Esophagus squamous epithelium (tissue), 5 donors: Measurements from ENCODE around the gene RASIP1. TPM values are rescaled to one million over a fixed set of nuclear protein-coding genes. Genes with fewer than 3 reads are reported as not detected.

Experiments
- DNase-seq: peaks from one replicate; lab custom pipeline; 2025; lab: John Stamatoyannopoulos, UW
- H3K27ac ChIP-seq, 4 donors: fragments of 200-600 bp; sonication (generic); one replicate each; pipeline ENCODE4 v1.5.1; 2016 to 2019; ENCODE audit warnings: mild to moderate bottlenecking in 1 of 4
- H3K27me3 ChIP-seq, 4 donors: fragments of 200-600 bp; sonication (generic); 1 replicate in 3 of 4; 2 replicates in 1 of 4; pipeline versions ENCODE4 v1.5.1 to v1.6.0; 2017 to 2021; ENCODE audit warnings: antibody characterized with exemption in 1 of 4
- H3K36me3 ChIP-seq, 3 donors: fragments of 200-600 bp; sonication (generic); one replicate each; pipeline ENCODE4 v1.5.1; 2016 to 2019
- H3K4me1 ChIP-seq, 3 donors: fragments of 200-600 bp; sonication (generic); one replicate each; pipeline ENCODE4 v1.5.1; 2017 to 2019
- H3K4me3 ChIP-seq, 4 donors: fragments of 200-600 bp; sonication (generic); 1 replicate in 3 of 4; 2 replicates in 1 of 4; pipeline ENCODE4 v1.5.1; 2016 to 2019; ENCODE audit warnings: mild to moderate bottlenecking in 2 of 4, moderate library complexity in 1 of 4
- H3K9me3 ChIP-seq, 3 donors: fragments of 200-600 bp; sonication (generic); one replicate each; pipeline ENCODE4 v1.5.1; 2016 to 2019
- CTCF ChIP-seq, 6 experiments: fragments of 450-650 bp in 4 of 6; fragments of 200-600 bp in 2 of 6; sonication (generic) in 2 of 6; IDR thresholded peaks; one replicate each; pipeline ENCODE4 v1.5.1; 2016 to 2019; ENCODE audit warnings: antibody characterized with exemption in 6 of 6, mild to moderate bottlenecking in 4 of 6, moderate library complexity in 4 of 6
- POLR2A ChIP-seq, 4 donors: fragments of 450-650 bp; IDR thresholded peaks; one replicate each; pipeline ENCODE4 v1.6.1; 2017; ENCODE audit warnings: antibody characterized with exemption in 4 of 4, mild to moderate bottlenecking in 4 of 4, moderate library complexity in 3 of 4
- WGBS, 2 donors: methylation state at CpG; one replicate each; pipeline ENCODE4 v1.1.5; 2018; 5-methylcytosine and 5-hydroxymethylcytosine counted together
- intact Hi-C: fragments of 100-400 bp; cut with DNase I; formaldehyde crosslinking; loops from one replicate; pipeline ENCODE4 v1.15.0; 2022
- total RNA-seq, 4 donors: library from RNA; depleted of rRNA; stranded (reverse); fragments of >200 nt; gene quantifications; one replicate each; pipeline ENCODE4 v1.1.0, GENCODE V29; 2016
- donor health status: DM: yes; HTN: yes; CAD: no.

The RASIP1 gene
- total RNA-seq, 4 donors from 2014 or later = 4.0 to 9.6 (median 6.5) TPM

GRCh38 chr19:48738557-48739403 lies 1.6 kb downstream of the RASIP1 start:
- Histone ChIP-seq H3K27ac (peak overlapping the region; percentile 78 to 87 (median 82)), H3K4me3 (peak overlapping the region; percentile 45 to 78 (median 58)), H3K27me3 (no peaks in the 10 kb centered on the region), H3K4me1 (peaks cover 22 to 59% (median 31%) of the 10 kb centered on the region in 3 donors), H3K36me3 (no peaks in the 10 kb centered on the region), H3K9me3 (no peaks in the 10 kb centered on the region)
- 8 to 18% methylated on average over 4 to 6 of the region's 96 CpGs for WGBS, 2 donors
- TF ChIP-seq CTCF (IDR thresholded peaks at IDR 0.05) (peak in 5 of 6 experiments; percentile 12 to 76 (median 66)), POLR2A (IDR thresholded peaks at IDR 0.05) (peak in 2 of 4 donors; percentile 51 to 61)
- DNase-seq = no peak
- intact Hi-C loops = no loop called here

GRCh38 chr19:48737360-48737998 lies 2.9 kb downstream of the RASIP1 start:
- intact Hi-C loops = no loop called here
- Histone ChIP-seq H3K36me3 (no peaks in the 10 kb centered on the region), H3K9me3 (no peaks in the 10 kb centered on the region), H3K27ac (no peak overlapping the region), H3K27me3 (no peaks in the 10 kb centered on the region), H3K4me1 (peaks cover 22 to 59% (median 31%) of the 10 kb centered on the region in 3 donors), H3K4me3 (peak overlapping the region in 2 of 4 donors; percentile 69 to 78)
- no peak for DNase-seq
- 60 to 69% methylated on average over 21 to 22 of the region's 22 CpGs for WGBS, 2 donors
- no peak for TF ChIP-seq POLR2A (IDR thresholded peaks at IDR 0.05)
- TF ChIP-seq CTCF (IDR thresholded peaks at IDR 0.05) = no peak

- H3K27ac ChIP-seq = peak overlapping the region; percentile 19 to 35 (median 21)
- TF ChIP-seq POLR2A (IDR thresholded peaks at IDR 0.05) (no peak), CTCF (IDR thresholded peaks at IDR 0.05) (no peak)
- H3K4me3 ChIP-seq = peak overlapping the region; percentile 15 to 59 (median 38)
- no peaks in the 10 kb centered on the region for H3K9me3 ChIP-seq
- DNase-seq = no peak
- H3K36me3 ChIP-seq = no peaks in the 10 kb centered on the region
- WGBS, 2 donors = 25 to 60% methylated on average over 2 to 4 of the region's 38 CpGs
- intact Hi-C loops = no loop called here
- peaks cover 11 to 41% (median 15%) of the 10 kb centered on the region in 3 donors for H3K4me1 ChIP-seq
- no peaks in the 10 kb centered on the region for H3K27me3 ChIP-seq
Observed at GRCh38 chr19:48735031-48735615, 5.3 kb downstream of the RASIP1 start.

- intact Hi-C loops = no loop called here
- 92 to 93% methylated on average over 6 to 9 of the region's 9 CpGs for WGBS, 2 donors
- no peak for DNase-seq
- Histone ChIP-seq H3K27ac (peak overlapping the region in 1 of 4 donors; percentile 21), H3K4me1 (peaks cover 7 to 36% (median 11%) of the 10 kb centered on the region in 3 donors), H3K4me3 (peak overlapping the region in 2 of 4 donors; percentile 34 to 42), H3K36me3 (no peaks in the 10 kb centered on the region), H3K9me3 (no peaks in the 10 kb centered on the region), H3K27me3 (no peaks in the 10 kb centered on the region)
- TF ChIP-seq POLR2A (IDR thresholded peaks at IDR 0.05) (no peak), CTCF (IDR thresholded peaks at IDR 0.05) (no peak)
Observed at GRCh38 chr19:48734625-48735024, 5.8 kb downstream of the RASIP1 start.
